Measurements from ENCODE around the gene SETD1B.

GRCh38 chr12:121765573-121765972 is 38.2 kb upstream of the SETD1B start:
- TF ChIP-seq CTCF (IDR thresholded peaks at IDR 0.05) (no peak), POLR2A (IDR thresholded peaks at IDR 0.05) (no peak)

Data from uterus (tissue), 2 donors.